HG02884 (cell line): Measurements from ENCODE around the gene MCEE.
"Not testable (repeated sequence)": the region's sequence is repeated elsewhere in the genome, so short reads cannot be mapped to it uniquely, and the experiment has no call there.

Experiments used
- ATAC-seq: cut with Tn5 transposase; IDR thresholded peaks from one replicate; pipeline ENCODE4 v1.9.1; 2021; ENCODE audit warnings: mild to moderate bottlenecking, moderate library complexity; ENCODE audit not compliant: unreplicated experiment

Gene MCEE

GRCh38 chr2:71130152-71130904 is at the start of gene MCEE, which contains the start of gene MPHOSPH10:
Gene MCEE, minus strand, starts transcription at chr2:71130229. Its CDS starts 10 bp downstream, at chr2:71130219.
Gene MPHOSPH10, plus strand, starts transcription at chr2:71130634. Its CDS starts 32 bp downstream, at chr2:71130666.
- ATAC-seq, result peak; percentile 87

- not testable (repeated sequence) for ATAC-seq
These were observed 48.8 kb upstream of the MCEE start for GRCh38 chr2:71178836-71179235.

DNA sequence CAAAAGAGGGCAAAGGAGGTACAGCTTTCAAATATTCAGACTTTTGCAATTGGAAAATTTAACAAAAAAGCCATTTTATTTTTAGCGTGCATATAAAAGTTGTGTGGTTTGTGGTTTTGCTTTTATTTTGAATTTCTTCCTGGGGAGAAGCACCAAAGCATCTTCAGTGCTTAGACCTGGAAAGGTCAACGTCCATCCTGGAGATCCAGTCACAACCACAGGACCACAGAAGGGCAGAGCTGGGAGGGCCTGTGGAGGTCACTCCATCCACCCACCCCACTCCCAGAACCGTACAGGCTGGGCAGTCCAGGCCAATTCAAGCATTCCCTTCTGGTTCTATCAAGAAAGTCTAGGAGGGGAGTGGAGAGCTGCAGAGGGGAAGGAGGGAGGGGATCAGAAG is 44.2 kb upstream of the MCEE start:
- no peak for ATAC-seq

GRCh38 chr2:71173096-71173495 is 43.1 kb upstream of the MCEE start:
- no peak for ATAC-seq

GRCh38 chr2:71166812-71167211 is 36.8 kb upstream of the MCEE start:
- ATAC-seq, result no peak

DNA sequence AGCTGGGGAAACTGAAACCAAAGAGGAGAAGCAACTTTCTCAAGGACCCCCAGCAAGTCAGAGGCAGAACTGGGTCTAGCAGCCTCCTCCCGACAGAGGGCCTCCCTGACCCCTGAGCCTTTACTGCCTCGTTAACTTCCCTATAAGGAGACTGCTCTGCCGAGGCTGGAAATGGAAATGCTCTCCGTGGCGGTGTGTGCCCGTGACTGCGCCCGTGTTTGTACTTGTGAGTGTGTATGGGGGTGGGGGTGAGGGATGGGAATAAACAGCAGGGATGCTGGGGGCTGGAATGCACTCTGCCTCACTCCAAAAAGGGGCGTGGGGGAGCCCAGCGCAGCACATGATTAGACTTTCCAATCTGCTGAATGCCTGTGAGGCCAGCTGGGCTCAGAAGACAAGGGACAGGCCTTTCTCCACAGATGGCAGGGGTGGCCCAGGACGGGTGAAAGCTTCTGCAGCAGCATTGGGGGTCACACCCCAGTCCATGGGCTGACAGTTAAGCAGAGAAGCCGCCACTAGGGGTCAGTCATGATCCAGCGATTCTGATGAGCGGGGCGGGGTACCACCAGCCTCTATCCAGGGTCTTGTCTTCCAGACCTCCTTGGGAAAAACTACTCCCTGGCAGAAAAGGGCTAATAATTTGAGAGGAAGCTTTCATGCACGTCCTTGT is 27.2 kb upstream of the MCEE start:
- ATAC-seq, result no peak

DNA sequence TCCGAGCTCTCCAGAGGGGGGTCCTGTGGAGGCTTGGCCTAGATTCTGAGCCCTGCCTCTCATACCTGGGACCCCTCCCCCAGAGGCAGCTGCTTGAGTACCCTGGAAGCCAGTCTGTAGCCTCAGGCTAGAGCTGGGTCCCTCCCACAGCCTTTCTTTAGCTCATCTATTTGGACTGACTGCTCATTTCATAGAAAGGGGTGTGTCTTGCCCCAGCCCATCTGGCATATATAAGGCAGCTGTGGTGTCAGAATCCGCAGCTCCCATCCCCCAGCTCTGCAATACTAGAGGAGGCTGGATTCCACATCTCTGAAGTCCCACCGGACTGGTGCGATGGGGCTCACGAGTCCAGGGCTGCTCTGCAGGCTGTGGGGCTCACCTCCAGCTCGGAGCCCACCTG is 26.5 kb upstream of the MCEE start:
- no peak for ATAC-seq

DNA sequence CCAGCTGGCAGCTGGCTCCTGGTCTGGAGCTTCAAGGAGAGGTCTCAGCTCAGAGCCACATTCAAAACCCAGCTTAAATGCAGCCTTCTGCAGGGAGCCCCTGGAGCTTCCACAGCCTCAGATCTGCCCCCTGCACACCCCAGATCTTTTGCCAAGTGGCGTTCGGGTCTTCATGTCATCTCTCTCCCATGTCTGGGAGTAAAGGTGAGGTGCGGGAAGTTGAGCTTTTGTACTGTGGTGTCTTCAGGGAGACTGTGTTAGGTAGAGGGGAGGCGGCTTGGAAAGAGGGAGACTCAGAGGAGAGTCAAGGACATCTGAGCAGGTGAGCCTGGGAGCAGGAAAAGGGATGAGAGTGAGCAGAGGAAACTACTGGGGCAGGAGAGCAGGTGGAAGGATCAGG is 25.8 kb upstream of the MCEE start:
- ATAC-seq, result no peak

GRCh38 chr2:71154798-71155197 is 24.8 kb upstream of the MCEE start:
- ATAC-seq, result peak; percentile 71

DNA sequence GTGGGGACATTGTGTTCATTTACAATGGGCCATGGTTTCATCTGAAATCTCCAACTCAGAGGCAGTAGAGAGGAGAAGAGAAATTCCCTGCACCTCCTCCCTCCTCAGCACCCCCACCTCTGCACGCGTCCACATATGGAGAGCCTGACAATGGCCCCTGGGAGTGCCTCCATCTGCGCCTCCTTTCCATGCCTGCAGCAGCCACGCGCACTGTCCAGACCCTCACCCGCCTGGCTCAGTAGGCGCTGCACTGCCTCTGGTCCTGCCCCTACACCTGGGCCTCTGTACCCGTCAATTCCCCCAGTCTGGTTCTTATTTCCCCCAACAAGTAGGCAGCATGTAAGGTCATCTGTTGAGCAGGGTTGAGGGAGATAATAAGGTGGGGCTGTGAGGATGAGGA is 24.2 kb upstream of the MCEE start:
- no peak for ATAC-seq

GRCh38 chr2:71153585-71154224 is 23.7 kb upstream of the MCEE start:
- no peak for ATAC-seq

GRCh38 chr2:71151620-71152019 is 21.6 kb upstream of the MCEE start:
- no peak for ATAC-seq

- no peak for ATAC-seq
These were observed 20.2 kb upstream of the MCEE start for GRCh38 chr2:71150082-71150816.

DNA sequence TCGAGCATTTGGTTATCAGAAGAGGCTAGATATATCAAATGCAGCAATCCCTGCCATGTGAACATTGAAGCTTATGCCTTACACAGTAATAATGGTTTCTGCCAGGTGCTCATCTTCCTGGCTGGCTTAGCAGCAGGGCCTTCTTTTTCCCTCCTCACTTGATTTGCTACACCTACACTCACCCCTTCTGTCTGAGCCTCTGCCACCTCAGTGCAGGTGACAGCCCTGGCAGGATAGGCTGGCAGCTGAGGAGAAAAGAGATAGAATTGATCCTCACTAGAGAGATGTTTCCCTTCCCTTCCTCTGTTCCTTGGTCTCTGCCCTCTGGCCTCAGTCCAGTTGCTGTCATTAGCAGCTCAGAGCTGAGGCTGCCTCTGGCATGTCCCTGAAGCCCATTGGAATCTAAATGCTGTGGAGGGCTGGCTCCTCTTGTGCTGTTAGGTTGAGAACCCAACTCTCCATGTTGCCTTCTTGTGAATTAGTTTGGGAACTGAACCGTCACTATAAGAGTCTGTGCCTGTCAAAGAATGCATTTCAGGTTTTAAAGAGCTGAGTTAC is 18.6 kb upstream of the MCEE start:
- no peak for ATAC-seq

DNA sequence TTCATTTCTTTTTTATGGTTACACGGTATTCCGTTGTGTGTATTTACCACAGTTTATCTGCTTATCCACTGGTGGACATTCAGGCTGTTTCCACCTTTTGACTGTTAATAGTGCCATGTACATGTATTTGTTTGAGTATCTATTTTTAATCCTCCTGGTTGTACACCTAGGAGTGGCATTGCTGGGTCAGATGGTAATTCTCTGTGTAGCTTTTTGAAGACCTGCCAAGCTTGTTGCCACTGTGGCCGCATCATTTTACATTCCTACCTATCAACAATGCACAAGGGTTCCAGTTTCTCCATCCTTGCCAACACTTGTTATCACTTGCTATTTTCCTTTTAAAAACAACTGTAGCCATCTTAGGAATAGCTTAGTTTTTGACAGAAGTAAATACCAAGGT is 13.8 kb upstream of the MCEE start:
- no peak for ATAC-seq

GRCh38 chr2:71136174-71136573 is 6.1 kb upstream of the MCEE start:
- no peak for ATAC-seq

DNA sequence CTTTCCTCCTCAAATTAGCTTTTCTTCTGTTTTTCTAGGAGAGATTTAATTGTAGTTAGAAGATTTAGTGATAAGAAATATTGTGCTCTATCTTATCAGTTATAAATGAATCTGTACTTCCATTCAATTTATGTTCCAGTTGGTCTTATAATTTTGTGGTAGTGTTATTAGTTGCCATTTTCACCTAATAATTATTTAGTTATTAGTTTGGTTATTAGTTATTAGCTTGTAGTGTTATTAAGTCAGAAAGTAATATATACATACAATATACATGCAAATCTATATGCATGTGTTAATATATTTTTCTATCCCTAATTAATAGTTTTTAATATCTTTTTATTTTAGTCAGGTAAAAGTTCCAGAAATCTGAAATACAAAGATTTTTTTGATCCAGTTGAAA is 3.6 kb upstream of the MCEE start:
- no peak for ATAC-seq

DNA sequence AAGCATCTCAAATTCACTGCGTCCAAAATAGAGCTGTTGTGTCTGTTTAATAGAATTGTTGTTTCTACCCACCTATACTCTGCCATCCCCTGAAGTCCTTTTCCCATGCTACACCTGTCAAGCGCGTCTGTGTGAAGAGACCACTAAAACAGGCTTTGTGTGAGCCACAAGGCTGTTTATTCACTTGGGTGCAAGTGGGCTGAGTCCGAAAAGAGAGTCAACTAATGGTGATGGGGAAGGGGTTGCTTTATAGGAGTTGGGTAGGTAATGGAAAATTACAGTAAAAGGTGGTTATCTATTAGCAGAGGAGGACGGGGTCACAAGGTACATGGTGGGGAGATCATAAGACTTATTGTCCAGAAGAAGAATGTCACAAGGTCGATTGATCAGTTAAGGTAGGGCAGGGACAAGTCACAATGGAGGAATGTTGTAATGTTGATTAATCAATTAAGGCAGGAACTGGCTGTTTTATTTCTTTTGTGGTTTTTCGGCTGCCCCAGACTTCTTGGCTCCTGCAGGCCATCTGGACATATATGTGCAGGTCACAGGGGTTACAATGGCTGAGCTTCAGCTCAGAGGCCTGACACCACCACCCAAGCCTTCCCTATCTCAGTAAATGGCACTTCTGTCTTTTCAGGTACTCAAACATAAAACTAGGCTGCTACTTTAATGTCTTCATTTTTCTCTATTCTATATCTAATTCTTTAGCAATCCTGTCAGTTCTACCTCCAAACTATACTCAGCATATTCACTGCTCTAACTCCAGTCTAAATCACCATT is 1.5 kb upstream of the MCEE start:
- not testable (repeated sequence) for ATAC-seq

- no peak for ATAC-seq
These were observed 846 bp upstream of the MCEE start for GRCh38 chr2:71130905-71131244.

DNA sequence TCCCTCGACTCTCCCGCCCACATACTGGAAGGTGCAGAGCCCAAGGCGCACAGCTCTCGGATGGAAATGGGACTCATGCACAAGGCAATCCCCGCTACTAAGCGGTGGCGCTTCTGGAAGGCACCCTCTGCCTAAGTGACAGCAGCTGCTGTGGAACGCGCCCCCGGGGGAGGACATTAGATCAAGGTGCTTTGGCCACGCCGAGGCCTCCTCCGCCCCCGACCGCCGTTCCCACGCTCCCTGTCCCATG is 202 bp downstream of the MCEE start:
- ATAC-seq, result peak; percentile 40
